Stimulated activated CD4-positive, alpha-beta T cell treated with anti-CD3 and anti-CD28 coated beads, Interleukin-15, amount 100 ng/mL, for 48 hours (primary cell): ENCODE measurements around the gene PITX1.
"Not testable (repeated sequence)": the region's sequence is repeated elsewhere in the genome, so short reads cannot be mapped to it uniquely, and the experiment has no call there.

Experiments used
- DNase-seq, 2 donors: peaks; one replicate each; pipeline ENCODE4 v3.0.0-alpha.2; 2020; ENCODE audit warnings: low read depth in 2 of 2

The PITX1 gene

DNA sequence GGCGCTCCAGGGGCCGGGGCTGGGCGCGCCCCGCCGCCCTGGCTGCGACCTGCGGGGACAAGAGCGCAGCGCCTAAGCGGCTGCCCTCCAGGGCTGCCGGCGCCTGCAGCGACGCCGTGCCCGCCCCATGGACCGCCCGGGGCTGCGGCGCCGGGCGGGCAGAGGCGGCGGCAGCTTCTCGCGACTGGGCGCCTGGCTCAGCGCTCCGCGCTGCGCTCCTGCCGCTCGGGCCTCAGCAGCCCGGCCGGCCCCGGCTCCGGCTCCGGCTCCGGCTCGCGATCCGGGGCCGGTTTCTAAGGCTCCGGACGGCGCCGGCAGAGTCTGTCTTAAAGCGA, at the start of gene PITX1:
Gene PITX1, minus strand, starts transcription at position 328 of the 335 bp plus-strand sequence. CDS start 347 bp downstream, outside the sequence.
- no peak for DNase-seq

GRCh38 chr5:135083334-135083733, 49.3 kb upstream of the PITX1 start:
- DNase-seq = not testable (repeated sequence)

- no peak for DNase-seq
These were observed 47.2 kb upstream of the PITX1 start for GRCh38 chr5:135081240-135081639.

DNA sequence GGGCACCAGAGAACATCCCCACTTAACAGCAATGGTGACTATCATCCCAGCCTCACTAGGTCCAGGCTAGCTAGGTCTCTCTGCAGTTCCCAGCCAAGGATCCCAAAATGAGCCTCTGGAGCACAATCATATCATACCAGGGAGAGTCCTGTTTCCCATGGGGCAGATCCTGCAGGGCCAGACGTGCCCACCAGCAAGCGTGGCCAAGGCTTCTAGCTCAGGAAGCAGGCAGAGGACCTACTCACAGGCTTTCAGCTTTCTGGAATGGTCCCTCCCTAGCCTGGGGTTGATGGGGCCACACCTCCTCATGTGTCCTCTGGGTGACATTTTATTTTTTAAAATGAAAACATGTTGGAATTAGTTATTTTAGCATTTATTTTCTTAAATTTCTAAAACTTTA, 45.7 kb upstream of the PITX1 start:
- DNase-seq = no peak

DNA sequence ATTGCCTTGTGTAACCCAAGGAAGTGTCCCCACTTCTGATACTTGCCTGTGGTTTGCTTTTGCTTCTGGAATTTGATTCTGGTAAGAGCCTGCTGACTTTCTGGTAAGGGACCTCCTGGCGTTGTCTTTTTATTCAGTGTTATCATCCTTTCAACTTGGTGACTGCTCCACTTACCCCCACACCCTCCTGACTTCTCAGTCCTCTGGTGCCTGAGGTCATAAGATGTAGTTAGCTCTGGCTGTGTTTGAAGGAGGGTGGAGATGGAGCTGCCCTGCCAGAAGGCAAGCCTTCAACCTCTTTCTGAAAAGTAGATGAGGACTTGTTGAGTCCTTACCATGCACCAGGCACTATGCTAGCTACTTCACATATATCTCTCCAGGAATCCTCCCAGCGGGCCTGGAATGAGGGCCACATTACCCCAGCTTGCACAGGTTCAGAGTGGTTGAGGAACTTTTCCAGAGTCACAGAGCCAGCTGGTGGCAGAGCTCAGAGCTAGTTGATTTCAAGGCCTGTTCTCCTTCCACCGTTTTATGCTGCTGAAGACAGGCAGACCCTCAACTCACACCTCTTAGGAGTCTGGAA, 45.2 kb upstream of the PITX1 start:
- DNase-seq = no peak

GRCh38 chr5:135076801-135077200, 42.8 kb upstream of the PITX1 start:
- no peak for DNase-seq

- DNase-seq = no peak
These were observed 42.0 kb upstream of the PITX1 start for GRCh38 chr5:135076051-135076491.

DNA sequence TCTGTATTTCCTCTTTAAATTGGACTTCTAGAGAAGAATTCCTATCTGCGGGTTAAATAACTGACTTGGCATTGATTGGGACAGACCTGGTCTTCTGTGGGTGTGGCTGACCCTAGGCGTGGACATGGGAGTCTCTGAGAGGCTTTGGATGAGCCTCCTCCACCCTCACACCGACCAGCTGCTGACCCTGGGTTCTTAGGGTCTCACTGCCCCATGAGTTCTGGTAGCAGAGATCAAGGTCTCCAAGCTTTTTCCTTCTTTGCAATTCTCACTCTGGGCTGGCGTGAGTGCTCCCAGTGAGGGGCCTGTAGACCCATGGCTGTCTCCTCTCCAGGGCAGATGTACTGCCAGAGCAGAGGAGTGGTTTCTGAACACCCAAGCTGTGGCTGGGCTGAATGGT, 41.6 kb upstream of the PITX1 start:
- no peak for DNase-seq

DNA sequence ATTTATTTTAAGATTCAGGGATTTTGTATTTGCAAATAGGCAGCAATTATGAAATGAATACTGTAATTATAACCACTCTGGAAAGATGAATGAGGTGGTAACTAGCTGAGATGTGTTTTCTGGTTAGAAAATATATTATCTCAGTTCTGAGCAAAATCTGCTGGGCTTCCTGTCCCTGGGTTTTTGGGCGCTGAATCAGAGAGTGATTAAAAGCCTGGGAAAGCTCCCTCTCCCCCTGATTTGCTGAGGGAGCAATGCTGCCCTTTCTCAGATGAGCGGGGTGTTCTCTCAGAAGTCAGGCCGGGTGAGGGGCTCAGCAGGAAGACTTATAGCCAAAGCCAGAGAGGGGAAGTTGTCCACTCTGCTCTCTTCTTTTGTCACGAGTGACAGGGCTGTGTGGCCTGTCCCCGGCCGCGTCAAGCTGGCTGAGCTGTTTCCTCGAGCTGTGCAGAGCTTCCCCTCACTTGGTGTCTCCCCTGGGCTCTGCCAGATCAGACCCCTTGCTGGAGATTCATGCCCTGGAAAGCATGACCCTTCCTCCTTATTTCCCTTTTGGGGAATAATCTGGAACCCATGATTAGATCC, 39.8 kb upstream of the PITX1 start:
- DNase-seq = no peak

GRCh38 chr5:135072387-135073281, 38.6 kb upstream of the PITX1 start:
- DNase-seq = no peak

DNA sequence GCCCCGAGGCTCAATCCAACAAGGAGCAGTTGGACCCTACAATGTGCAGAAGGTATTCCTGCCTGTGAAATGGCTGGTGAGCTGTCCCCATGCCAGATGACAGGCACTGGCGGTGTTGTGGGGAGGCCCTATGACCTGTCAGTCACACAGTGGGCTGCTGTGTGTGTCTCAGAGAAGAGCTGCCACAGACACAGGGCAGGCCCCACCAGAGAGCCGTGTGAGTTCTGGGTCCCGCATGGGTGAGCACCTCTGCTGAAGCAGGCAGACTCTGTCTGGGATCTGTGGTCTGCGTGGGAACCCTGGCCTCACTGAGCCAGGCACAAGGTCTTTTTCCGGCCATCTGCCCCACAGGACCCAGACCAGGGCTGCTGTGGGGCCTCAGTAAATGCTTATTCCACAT, 37.3 kb upstream of the PITX1 start:
- DNase-seq = no peak

GRCh38 chr5:135069895-135070657, 36.0 kb upstream of the PITX1 start:
- DNase-seq = no peak

GRCh38 chr5:135069016-135069770, 35.2 kb upstream of the PITX1 start:
- no peak for DNase-seq

DNA sequence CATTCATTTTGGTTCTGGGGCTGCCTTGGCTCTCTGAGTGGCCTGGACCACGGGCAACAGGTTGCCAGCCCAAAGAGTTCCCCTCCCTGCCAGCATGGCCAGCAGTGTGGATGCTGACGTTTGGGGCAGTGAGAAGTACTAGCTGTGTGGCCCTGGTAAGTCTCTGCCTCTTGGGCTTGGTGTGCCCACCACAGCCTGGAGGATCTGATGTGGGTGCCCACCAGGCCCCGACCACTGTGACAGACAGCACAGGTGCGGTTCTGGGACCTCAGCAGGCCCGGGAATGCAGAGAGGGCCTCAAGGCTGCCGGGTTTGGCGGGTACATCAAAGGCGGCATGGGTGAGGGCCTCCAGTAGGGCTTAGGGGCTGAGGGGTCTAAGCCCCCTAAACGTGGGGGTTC, 33.6 kb upstream of the PITX1 start:
- DNase-seq = no peak

- DNase-seq = no peak
These were observed 32.8 kb upstream of the PITX1 start for GRCh38 chr5:135066781-135067180.

- no peak for DNase-seq
These were observed 31.6 kb upstream of the PITX1 start for GRCh38 chr5:135065306-135066265.

- DNase-seq = no peak
These were observed 30.2 kb upstream of the PITX1 start for GRCh38 chr5:135064235-135064570.

GRCh38 chr5:135063511-135064234, 29.6 kb upstream of the PITX1 start:
- no peak for DNase-seq

GRCh38 chr5:135063056-135063445, 29.0 kb upstream of the PITX1 start:
- DNase-seq = no peak
